Stimulated activated naive B cell treated with anti-CD40 and anti-IgM and Interleukin-4, amounts not matched to agents 10 μg/mL and 1 μg/mL and 100 μg/mL, for 72 hours (primary cell): ENCODE measurements around the gene LSM14B.

ENCODE experiments used
- ATAC-seq, 2 donors: fragments of 150-1000 bp; cut with Tn5 transposase; replicated peaks; 2 replicates each; pipeline ENCODE4 v1.10.0; 2021; ENCODE audit warnings: moderate library complexity in 1 of 2
- DNase-seq: peaks from one replicate; pipeline ENCODE4 v3.0.0; 2021
- H3K27ac Mint-ChIP-seq: one replicate; pipeline ENCODE4 v1.8.0; 2022; ENCODE audit warnings: mild to moderate bottlenecking, mixed read lengths
- H3K27me3 Mint-ChIP-seq, 2 donors: one replicate each; pipeline ENCODE4 v1.8.0; 2022; ENCODE audit warnings: mixed read lengths in 2 of 2
- H3K36me3 Mint-ChIP-seq, 2 donors: one replicate each; pipeline ENCODE4 v1.8.0; 2022; ENCODE audit warnings: mixed read lengths in 2 of 2, mild to moderate bottlenecking in 1 of 2
- H3K4me1 Mint-ChIP-seq, 2 donors: one replicate each; pipeline ENCODE4 v1.8.0; 2022; ENCODE audit warnings: mixed read lengths in 2 of 2, mild to moderate bottlenecking in 1 of 2
- H3K4me3 Mint-ChIP-seq, 2 donors: one replicate each; pipeline ENCODE4 v1.8.0; 2022; ENCODE audit warnings: mild to moderate bottlenecking in 2 of 2, mixed read lengths in 2 of 2, moderate library complexity in 1 of 2
- H3K9me3 Mint-ChIP-seq, 2 donors: one replicate each; pipeline ENCODE4 v1.8.0; 2022; ENCODE audit warnings: mixed read lengths in 2 of 2, mild to moderate bottlenecking in 1 of 2

The LSM14B gene

DNA sequence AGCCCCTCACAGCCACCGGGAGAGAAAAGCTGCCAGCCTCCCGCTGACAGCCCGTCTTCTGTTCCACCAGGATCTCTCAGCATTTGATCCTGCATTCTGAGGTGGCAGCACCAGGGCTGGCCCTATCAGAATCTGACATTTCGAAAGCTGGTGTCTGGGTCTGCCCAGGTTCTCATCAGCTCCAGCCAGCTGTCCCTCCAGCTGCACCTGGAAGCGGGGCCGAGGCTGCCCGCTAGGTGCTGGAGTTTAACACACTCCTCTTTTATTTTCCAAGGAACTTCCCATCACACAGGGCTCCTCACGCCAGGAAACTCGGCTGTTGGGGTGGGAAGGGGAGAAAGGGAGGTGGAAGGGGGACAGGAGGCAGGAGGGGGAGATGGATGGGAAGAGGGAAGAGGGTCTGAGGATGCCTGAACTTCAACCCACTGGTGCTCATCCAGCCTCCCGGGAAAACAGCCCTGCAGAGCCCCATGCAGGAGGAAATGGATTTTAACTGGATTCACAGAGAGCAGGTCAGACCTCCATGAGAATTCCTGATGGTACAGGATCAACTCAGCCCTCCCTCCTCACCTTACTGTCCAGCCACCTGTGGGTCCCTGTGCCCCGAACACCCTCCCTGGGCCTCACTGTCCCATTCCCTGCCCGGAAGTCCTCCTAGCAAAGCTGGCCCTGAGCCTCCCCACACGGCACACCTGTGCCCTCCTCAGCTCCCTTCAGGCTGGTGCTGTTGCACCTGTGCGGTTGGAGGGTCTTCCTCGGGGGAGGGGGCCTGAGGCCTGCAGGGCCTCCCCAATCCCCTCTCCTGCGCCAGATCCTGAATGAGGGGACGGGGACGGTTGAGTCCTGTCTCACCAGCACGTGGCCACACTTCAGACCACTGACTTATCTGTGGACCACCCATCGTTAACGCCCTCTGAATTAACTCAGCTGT, 3.9 kb upstream of the LSM14B start:
- Mint-ChIP-seq H3K27ac (no peak overlapping the region), H3K4me3 (no peak overlapping the region), H3K27me3 (peaks cover 4 to 26% of the 10 kb centered on the region in 2 donors), H3K36me3 (peaks cover 7% of the 10 kb centered on the region in 2 donors), H3K9me3 (peaks cover 6 to 8% of the 10 kb centered on the region in 2 donors), H3K4me1 (peaks cover 2 to 19% of the 10 kb centered on the region in 2 donors)
- no peak for ATAC-seq
- no peak for DNase-seq

DNA sequence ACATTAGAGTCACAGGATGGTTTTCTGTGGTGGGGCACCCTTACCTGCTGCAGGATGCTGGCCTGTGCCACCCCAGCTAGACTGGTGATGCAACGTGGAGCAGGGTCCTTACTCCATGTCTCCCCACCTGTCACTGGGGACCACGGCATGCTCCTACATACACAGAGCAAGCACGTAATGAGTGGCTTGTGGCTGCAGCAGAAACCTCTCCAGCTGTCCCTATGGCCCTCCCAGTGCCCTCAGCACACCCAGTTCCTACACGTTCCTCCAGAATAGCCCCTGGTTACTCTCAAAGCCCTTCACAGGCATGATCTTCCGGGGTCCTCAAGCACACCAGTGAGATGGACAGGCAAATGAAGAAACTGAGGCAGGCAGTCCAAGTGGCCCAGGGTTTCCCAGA, 3.2 kb upstream of the LSM14B start:
- Mint-ChIP-seq H3K9me3 (peaks cover 0 to 3% of the 10 kb centered on the region in 2 donors), H3K27me3 (peaks cover 4 to 21% of the 10 kb centered on the region in 2 donors), H3K36me3 (peaks cover 2 to 4% of the 10 kb centered on the region in 2 donors), H3K27ac (no peak overlapping the region), H3K4me1 (peaks cover 7 to 27% of the 10 kb centered on the region in 2 donors), H3K4me3 (no peak overlapping the region)
- DNase-seq (no peak), ATAC-seq (no peak)

DNA sequence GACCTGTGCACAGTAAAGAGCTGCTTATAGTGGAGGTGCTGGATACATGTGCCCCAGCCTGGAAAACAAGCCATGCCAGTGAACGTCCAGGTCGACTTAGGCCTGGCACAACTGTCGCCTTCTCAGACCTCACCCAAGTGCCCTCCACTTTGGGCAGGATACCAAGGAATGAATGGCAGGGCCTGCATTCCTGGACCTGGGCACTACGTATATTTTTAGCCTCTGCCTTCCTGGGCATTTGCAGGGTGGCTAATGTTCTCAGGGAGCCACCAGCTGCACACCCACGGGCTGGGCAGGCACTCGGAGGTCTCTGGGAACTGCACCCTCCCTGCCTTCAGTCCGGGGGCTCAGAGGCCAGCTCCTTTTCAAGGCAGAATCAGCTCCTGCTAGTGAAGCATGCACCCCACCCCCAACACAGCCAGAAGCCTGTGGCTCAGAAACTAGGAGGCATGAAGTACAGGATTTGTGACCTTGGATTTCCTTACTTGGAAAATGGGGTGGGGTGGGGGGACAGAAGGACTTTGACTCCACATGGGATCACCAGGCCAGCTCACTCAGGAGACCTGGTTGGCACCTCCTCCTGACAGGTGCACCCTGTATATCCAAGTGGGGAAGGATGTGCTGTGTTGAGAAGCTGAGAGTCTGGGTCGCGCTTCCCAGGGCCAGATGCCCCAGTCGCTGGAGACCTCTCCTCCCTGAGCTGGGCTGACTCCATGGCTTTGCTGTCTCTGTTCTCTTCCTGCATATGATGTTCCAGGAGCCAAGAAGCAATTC, 2.5 kb upstream of the LSM14B start:
- Mint-ChIP-seq H3K9me3 (peaks cover 0 to 3% of the 10 kb centered on the region in 2 donors), H3K4me1 (peaks cover 14 to 31% of the 10 kb centered on the region in 2 donors), H3K4me3 (peak overlapping the region in 1 of 2 donors; percentile 32), H3K27ac (no peak overlapping the region), H3K36me3 (peaks cover 6 to 10% of the 10 kb centered on the region in 2 donors), H3K27me3 (peaks cover 4 to 18% of the 10 kb centered on the region in 2 donors)
- no peak for DNase-seq
- no peak for ATAC-seq

DNA sequence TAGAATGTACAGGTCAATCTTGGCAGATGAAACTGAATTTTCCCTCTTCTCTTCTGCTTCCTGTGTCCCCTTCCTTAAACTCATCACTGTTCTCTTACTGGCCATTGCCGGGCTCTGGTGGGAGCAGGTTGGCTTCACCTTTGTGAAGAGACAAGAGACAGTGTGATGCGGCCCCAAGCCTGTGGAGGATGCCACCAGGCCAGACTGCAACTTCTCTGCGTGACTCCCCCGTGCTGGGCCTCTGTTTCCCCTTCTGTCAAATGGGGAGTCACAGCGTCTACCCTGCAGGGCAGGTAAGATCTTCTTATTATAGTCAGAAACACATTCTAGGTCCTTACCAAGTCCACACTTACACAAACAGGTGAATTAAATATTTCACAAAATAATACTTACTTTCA, 1.9 kb upstream of the LSM14B start:
- peaks cover 12 to 15% of the 10 kb centered on the region in 2 donors for H3K36me3 Mint-ChIP-seq
- H3K27me3 Mint-ChIP-seq = peaks cover 4 to 13% of the 10 kb centered on the region in 2 donors
- H3K4me3 Mint-ChIP-seq = peak overlapping the region; percentile 32 to 35
- DNase-seq (no peak), ATAC-seq (no peak)
- no peak overlapping the region for H3K27ac Mint-ChIP-seq
- peaks cover 0 to 3% of the 10 kb centered on the region in 2 donors for H3K9me3 Mint-ChIP-seq
- peaks cover 17 to 31% of the 10 kb centered on the region in 2 donors for H3K4me1 Mint-ChIP-seq

DNA sequence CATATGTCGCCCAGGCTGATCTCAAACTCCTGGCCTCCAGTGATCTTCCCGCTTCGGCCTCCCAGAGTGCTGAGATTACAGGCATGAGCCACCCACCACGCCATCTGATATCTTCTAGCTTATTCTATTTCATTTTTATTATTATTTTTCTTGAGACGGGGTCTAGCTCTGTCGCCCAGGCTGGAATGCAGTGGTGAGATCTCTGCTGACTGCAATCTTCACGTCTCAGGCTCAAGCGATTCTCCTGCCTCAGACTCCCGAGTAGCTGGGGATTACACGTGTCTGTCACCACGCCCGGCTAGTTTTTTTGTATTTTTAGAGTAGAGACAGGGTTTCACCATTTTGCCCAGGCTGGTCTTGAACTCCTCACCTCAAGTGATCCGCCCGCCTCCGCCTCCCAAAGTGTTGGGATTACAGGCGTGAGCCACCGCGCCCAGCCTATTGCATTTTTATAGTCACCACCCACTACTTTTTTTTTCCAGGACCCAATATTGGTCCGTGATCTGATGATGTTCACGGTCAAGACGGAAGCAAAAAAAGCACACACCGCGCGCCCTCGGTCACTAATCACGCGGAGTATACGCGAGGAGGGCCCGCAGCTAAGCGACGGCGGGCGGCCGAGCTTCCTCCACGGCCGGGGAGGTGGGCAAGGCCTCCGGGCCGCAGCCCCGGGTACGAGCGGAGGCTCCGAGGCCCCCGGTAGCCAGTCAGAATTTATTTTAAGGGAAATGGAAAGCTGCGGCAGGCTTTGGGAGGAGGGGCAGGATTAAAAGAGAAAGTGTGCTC, 1.1 kb upstream of the LSM14B start:
- ATAC-seq = peak; percentile 44 to 45
- H3K27me3 Mint-ChIP-seq = peaks cover 4 to 8% of the 10 kb centered on the region in 2 donors

DNA sequence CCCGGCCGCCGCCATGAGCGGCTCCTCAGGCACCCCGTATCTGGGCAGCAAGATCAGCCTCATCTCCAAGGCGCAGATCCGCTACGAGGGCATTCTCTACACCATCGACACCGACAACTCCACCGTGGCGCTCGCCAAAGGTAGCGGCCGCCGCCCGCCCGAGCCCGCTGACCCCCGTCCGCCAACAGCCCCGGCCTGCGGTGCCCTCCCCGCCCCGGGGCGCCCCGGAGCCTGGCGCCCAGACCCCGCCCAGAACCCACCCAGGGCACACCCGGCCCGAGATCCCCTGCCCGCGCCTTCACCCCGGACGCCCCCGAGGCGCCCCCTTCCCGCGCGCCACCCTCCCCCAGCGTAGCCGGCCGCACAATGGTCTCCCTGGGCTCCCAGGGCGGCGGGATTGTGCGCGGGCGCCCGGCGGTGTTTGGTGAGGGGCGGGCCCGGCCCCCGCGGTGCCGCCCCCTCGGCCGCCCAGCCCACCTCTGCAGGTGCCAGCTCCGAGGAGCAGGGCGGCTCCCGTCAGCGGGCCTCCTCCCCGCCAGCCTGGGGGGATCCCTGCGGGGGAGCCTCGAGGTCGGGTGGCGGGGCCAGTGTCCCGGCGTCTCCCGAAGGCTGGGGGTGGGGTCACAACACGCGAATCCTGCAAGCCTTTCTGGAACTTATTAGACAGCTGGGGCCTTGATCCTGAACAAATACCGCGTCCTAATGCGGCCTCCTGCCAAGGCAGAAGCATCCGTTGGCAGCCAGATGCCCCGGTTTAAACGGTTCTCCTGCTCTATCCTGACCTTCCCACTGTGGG, 577 bp downstream of the LSM14B start:
- Mint-ChIP-seq H3K36me3 (peaks cover 23% of the 10 kb centered on the region in 2 donors), H3K27me3 (no peaks in the 10 kb centered on the region), H3K4me3 (peak overlapping the region; percentile 81 to 85), H3K9me3 (no peaks in the 10 kb centered on the region), H3K27ac (peak overlapping the region; percentile 65), H3K4me1 (peaks cover 23 to 30% of the 10 kb centered on the region in 2 donors)
- DNase-seq = peak; percentile 19
- peak; percentile 6 to 7 for ATAC-seq

More for the DNA sequence above, 1.1 kb upstream of the LSM14B start:
- Mint-ChIP-seq H3K4me1 (peaks cover 17 to 31% of the 10 kb centered on the region in 2 donors), H3K36me3 (peaks cover 11 to 13% of the 10 kb centered on the region in 2 donors), H3K27ac (peak overlapping the region; percentile 96), H3K9me3 (peaks cover 0 to 2% of the 10 kb centered on the region in 2 donors), H3K4me3 (peak overlapping the region; percentile 86 to 91)
- DNase-seq = no peak

DNA sequence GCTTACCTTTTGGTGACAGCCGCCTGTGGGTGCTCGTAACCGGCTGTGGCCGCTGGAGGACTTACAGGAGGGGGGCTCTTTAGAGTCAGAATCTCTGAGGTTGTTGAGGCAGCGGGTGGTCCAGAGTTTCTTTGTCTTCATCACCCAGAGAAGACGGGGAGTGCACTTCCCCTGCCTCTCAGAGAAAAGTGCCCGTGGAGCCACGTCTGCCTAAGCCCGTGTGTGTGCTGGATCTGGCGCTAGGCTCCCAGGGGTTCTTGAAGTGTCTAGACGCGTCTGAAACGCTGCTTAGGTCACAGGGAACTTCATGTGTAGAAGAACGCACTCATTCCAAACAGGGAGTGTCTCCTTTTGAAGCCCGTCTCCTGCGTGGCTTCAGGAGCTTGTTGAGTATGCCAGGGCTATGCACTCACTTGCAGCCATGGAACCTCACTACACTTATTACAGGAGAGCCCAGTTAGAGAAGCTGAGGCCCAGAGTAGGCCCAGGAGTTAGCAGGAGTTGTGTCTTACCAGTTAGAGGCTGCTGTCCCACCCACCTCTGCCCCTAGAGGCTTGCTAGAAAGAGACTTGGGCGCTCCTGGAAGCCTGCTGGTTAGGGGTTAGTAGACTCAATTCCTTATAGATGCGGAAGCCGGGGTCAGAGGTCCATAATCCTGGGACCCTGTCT, 1.3 kb downstream of the LSM14B start:
- Mint-ChIP-seq H3K9me3 (no peaks in the 10 kb centered on the region), H3K4me1 (peaks cover 29 to 34% of the 10 kb centered on the region in 2 donors), H3K4me3 (peak overlapping the region; percentile 81 to 85), H3K27me3 (no peaks in the 10 kb centered on the region), H3K27ac (peak overlapping the region; percentile 65), H3K36me3 (peaks cover 30 to 31% of the 10 kb centered on the region in 2 donors)
- DNase-seq (no peak), ATAC-seq (no peak)

DNA sequence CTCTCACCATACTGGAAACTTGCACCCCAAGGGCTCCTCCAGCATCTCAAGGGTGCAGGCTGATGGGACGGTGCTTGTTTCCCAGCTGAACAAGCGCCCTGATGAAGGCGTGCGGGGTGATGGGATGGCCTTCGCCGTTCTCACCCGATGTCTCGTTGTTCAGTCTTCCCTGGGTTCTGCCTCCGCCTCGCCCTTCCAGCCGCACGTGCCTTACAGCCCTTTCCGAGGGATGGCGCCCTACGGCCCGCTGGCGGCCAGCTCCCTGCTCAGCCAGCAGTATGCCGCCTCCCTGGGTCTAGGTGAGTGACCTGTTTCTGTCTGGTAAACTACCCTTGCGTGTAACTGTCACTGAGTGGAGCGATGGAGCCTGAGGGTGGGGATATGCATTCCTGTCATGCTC, 3.9 kb downstream of the LSM14B start:
- H3K9me3 Mint-ChIP-seq = no peaks in the 10 kb centered on the region
- H3K27ac Mint-ChIP-seq = no peak overlapping the region
- H3K36me3 Mint-ChIP-seq = peaks cover 50 to 52% of the 10 kb centered on the region in 2 donors
- DNase-seq (no peak), ATAC-seq (no peak)
- no peak overlapping the region for H3K4me3 Mint-ChIP-seq
- no peaks in the 10 kb centered on the region for H3K27me3 Mint-ChIP-seq
- H3K4me1 Mint-ChIP-seq = peaks cover 39 to 54% of the 10 kb centered on the region in 2 donors

DNA sequence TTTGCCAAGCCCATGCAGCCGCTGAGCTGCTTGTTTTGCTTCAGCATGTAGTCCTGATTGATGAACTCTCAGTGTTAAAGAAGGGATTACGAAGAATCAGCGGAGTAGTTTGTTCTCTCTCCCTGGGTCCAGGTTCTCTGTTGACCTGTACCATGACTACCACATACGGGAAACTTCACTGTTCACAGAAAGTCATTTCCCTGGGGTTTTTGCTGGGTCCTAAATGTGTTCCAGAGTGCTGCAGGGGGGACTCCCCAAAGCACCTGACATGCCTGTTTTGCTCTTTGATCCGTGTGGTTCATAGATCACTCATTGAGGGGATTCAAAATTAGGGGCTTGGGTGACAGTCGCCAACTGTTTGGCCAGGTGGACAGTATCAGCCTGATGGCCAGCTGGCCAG, 5.5 kb downstream of the LSM14B start:
- Mint-ChIP-seq H3K9me3 (no peaks in the 10 kb centered on the region), H3K4me3 (no peak overlapping the region), H3K4me1 (peaks cover 45 to 62% of the 10 kb centered on the region in 2 donors), H3K36me3 (peaks cover 62 to 66% of the 10 kb centered on the region in 2 donors), H3K27me3 (no peaks in the 10 kb centered on the region), H3K27ac (peak overlapping the region; percentile 75)
- ATAC-seq (peak in 1 of 2 donors; percentile 30), DNase-seq (no peak)

DNA sequence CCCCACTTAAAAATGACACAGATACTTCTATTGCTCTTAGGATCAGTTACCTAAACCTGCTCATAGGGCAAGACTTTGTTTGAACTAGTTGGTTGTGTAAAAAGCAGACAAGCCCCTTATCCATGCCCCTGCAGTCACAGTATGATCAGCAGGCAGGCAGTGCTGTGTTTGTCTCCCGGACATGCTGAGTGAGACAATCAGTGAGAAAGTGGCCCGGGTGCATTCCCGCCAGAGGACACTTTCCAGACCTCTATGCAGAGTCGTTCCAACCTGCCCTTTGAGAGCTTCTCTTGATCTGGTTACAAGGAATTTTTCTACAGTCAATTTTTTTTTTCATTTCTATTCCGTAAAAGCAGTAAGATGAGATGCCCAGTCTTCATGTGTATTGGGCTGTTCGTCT, 6.2 kb downstream of the LSM14B start:
- peaks cover 68 to 73% of the 10 kb centered on the region in 2 donors for H3K36me3 Mint-ChIP-seq
- H3K9me3 Mint-ChIP-seq = no peaks in the 10 kb centered on the region
- H3K27ac Mint-ChIP-seq = peak overlapping the region; percentile 10
- H3K4me3 Mint-ChIP-seq = no peak overlapping the region
- ATAC-seq (no peak), DNase-seq (no peak)
- H3K27me3 Mint-ChIP-seq = no peaks in the 10 kb centered on the region
- H3K4me1 Mint-ChIP-seq = peaks cover 50 to 65% of the 10 kb centered on the region in 2 donors

DNA sequence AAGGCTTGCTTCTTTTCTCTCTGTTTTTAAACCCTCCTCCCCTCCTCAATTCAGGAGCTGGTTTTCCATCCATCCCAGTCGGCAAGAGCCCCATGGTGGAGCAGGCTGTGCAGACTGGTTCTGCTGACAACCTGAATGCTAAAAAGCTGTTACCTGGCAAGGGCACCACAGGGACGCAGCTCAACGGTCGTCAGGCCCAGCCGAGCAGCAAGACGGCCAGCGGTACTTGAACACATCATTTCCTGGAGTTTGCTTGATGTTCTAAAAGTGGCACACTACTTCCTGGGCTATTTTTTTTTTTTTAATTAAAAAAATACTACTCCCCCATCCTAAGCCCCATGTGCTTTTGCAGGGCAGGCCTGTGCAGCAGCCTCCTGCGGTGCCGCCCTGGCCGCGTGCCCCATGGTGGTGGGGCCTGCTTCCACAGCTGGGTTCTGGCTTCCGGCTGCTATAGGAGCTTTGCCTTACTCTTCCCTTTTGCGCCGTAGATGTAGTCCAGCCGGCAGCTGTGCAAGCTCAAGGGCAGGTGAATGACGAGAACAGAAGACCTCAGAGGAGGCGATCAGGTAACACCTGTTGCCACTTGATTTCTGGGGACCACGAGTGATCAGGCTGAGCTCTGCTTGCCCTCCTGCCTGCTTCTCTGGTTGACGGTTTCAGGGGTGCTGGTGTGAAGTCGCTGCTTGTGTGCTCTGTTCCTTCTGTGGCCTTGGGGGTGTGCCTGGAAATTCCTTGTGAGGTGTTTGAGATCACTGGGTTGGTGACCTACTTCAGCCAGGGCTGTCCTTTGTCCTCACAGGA, 7.7 kb downstream of the LSM14B start:
- H3K36me3 Mint-ChIP-seq = peaks cover 63 to 73% of the 10 kb centered on the region in 2 donors
- H3K4me3 Mint-ChIP-seq = peak overlapping the region in 1 of 2 donors; percentile 5

More for the DNA sequence above, 7.7 kb downstream of the LSM14B start:
- ATAC-seq (peak in 1 of 2 donors; percentile 12), DNase-seq (no peak)
- Mint-ChIP-seq H3K4me1 (peaks cover 46 to 63% of the 10 kb centered on the region in 2 donors), H3K27ac (peak overlapping the region; percentile 32), H3K27me3 (no peaks in the 10 kb centered on the region), H3K9me3 (no peaks in the 10 kb centered on the region)
